Neuronal stem cell (in vitro differentiated cells): Measurements from ENCODE around the gene TTC28.

Experiments
- DNase-seq: peaks from one replicate; pipeline ENCODE4 v3.0.0-alpha.2; 2013; ENCODE audit warnings: low spot score
- H2AFZ ChIP-seq: one replicate; pipeline ENCODE4 v1.6.1; 2013; ENCODE audit warnings: mild to moderate bottlenecking, low read length, inconsistent platforms
- H2AK5ac ChIP-seq: 2 replicates; pipeline ENCODE4 v1.6.1; 2013; ENCODE audit warnings: low read depth, mild to moderate bottlenecking, inconsistent platforms, low read length, moderate library complexity, mixed read lengths
- H2BK120ac ChIP-seq: 2 replicates; pipeline ENCODE4 v1.6.1; 2013; ENCODE audit warnings: low read depth, mild to moderate bottlenecking, inconsistent platforms, low read length, moderate library complexity, mixed read lengths
- H2BK12ac ChIP-seq: one replicate; pipeline ENCODE4 v1.6.1; 2013; ENCODE audit warnings: low read length, inconsistent platforms
- H2BK15ac ChIP-seq: 2 replicates; pipeline ENCODE4 v1.6.1; 2013; ENCODE audit warnings: mild to moderate bottlenecking, low read length, inconsistent platforms, mixed read lengths
- H2BK5ac ChIP-seq: one replicate; pipeline ENCODE4 v1.6.1; 2013; ENCODE audit warnings: inconsistent platforms, mild to moderate bottlenecking, low read length, moderate library complexity
- H3K14ac ChIP-seq: one replicate; pipeline ENCODE4 v1.6.1; 2013; ENCODE audit warnings: low read length, inconsistent platforms
- H3K18ac ChIP-seq: 2 replicates; pipeline ENCODE4 v1.6.1; 2013; ENCODE audit warnings: low read length, inconsistent platforms
- H3K23ac ChIP-seq: 2 replicates; pipeline ENCODE4 v1.6.1; 2013; ENCODE audit warnings: low read depth, mild to moderate bottlenecking, mixed read lengths, low read length, inconsistent platforms; ENCODE audit not compliant: poor library complexity
- H3K27ac ChIP-seq: replicated peaks from 3 replicates; pipeline ENCODE4 v1.5.1; 2013; ENCODE audit warnings: low read length, inconsistent platforms
- H3K27me3 ChIP-seq, 3 experiments: 2 replicates each; pipeline ENCODE4 v1.6.1; 2013; ENCODE audit warnings: low read length in 3 of 3, mild to moderate bottlenecking in 2 of 3, inconsistent platforms in 1 of 3, low read depth in 1 of 3, mixed read lengths in 1 of 3, moderate library complexity in 1 of 3; ENCODE audit not compliant: control insufficient read depth in 3 of 3, insufficient read depth in 3 of 3
- H3K36me3 ChIP-seq, 2 donors: replicated peaks in 1 of 2; 2 replicates each; pipeline ENCODE4 v1.6.1; 2013; ENCODE audit warnings: low read length in 2 of 2; ENCODE audit not compliant: control insufficient read depth in 2 of 2, insufficient read depth in 2 of 2
- H3K4ac ChIP-seq: 2 replicates; pipeline ENCODE4 v1.6.1; 2013; ENCODE audit warnings: inconsistent platforms, mild to moderate bottlenecking, low read length, moderate library complexity
- H3K4me1 ChIP-seq, 2 donors: 1 replicate in 1 of 2; 2 replicates in 1 of 2; pipeline ENCODE4 v1.6.1; 2013; ENCODE audit warnings: low read length in 2 of 2, low read depth in 1 of 2; ENCODE audit not compliant: control insufficient read depth in 2 of 2, insufficient read depth in 1 of 2
- H3K4me2 ChIP-seq: one replicate; pipeline ENCODE4 v1.6.1; 2013; ENCODE audit warnings: mild to moderate bottlenecking, low read length, inconsistent platforms; ENCODE audit not compliant: insufficient read depth, poor library complexity, severe bottlenecking
- H3K4me3 ChIP-seq, 2 donors: 2 replicates each; pipeline ENCODE4 v1.5.1; 2013; ENCODE audit warnings: low read length in 2 of 2, mild to moderate bottlenecking in 2 of 2, inconsistent platforms in 1 of 2, moderate library complexity in 1 of 2
- H3K79me1 ChIP-seq: one replicate; pipeline ENCODE4 v1.6.1; 2013; ENCODE audit warnings: low read depth, mild to moderate bottlenecking, inconsistent platforms, low read length, moderate library complexity
- H3K9ac ChIP-seq: one replicate; pipeline ENCODE4 v1.6.1; 2013; ENCODE audit warnings: mild to moderate bottlenecking, low read depth, low read length, inconsistent platforms; ENCODE audit not compliant: poor library complexity
- H3K9me3 ChIP-seq, 2 donors: replicated peaks in 1 of 2; 2 replicates each; pipeline versions ENCODE3 to v1.6.1; 2013; ENCODE audit warnings: low read length in 2 of 2, mild to moderate bottlenecking in 2 of 2, inconsistent platforms in 1 of 2, low read depth in 1 of 2, mixed read lengths in 1 of 2, moderate library complexity in 1 of 2; ENCODE audit not compliant: control insufficient read depth in 2 of 2, insufficient read depth in 1 of 2
- H4K8ac ChIP-seq: one replicate; pipeline ENCODE4 v1.6.1; 2013; ENCODE audit warnings: low read depth, mild to moderate bottlenecking, inconsistent platforms, low read length, moderate library complexity
- H4K91ac ChIP-seq: one replicate; pipeline ENCODE4 v1.6.1; 2013; ENCODE audit warnings: low read length, low read depth, mild to moderate bottlenecking, inconsistent platforms; ENCODE audit not compliant: poor library complexity
- WGBS, 2 donors: extraction: QIAGEN DNeasy Blood & Tissue Kit; methylation state at CpG; one replicate each; pipeline ENCODE4 v1.1.7; 2013; ENCODE audit warnings: missing lambda C conversion rate in 2 of 2, mixed read lengths in 1 of 2; ENCODE audit not compliant: insufficient read length in 2 of 2, insufficient replicate concordance in 1 of 2; ENCODE audit errors: extremely low coverage in 2 of 2; 5-methylcytosine and 5-hydroxymethylcytosine counted together

TTC28 gene

GRCh38 chr22:28252539-28252938 is 427.1 kb downstream of the TTC28 start:
- no peaks in the 10 kb centered on the region for H3K79me1 ChIP-seq
- H3K23ac ChIP-seq = no peak overlapping the region
- no peak overlapping the region for H3K4ac ChIP-seq
- H3K4me3 ChIP-seq = no peak overlapping the region
- no peak overlapping the region for H3K18ac ChIP-seq
- no peak overlapping the region for H2BK120ac ChIP-seq
- no peak overlapping the region for H3K14ac ChIP-seq
- H4K8ac ChIP-seq = no peak overlapping the region
- H3K4me2 ChIP-seq = no peak overlapping the region
- no peak overlapping the region for H2AK5ac ChIP-seq
- H3K9ac ChIP-seq = no peak overlapping the region
- H3K9me3 ChIP-seq = peaks cover 0 to 11% of the 10 kb centered on the region in 2 donors
- H3K27me3 ChIP-seq = no peaks in the 10 kb centered on the region
- H3K36me3 ChIP-seq = peaks cover 0 to 4% of the 10 kb centered on the region in 2 donors
- H3K27ac ChIP-seq = no peak overlapping the region
- peaks cover 0 to 9% of the 10 kb centered on the region in 2 donors for H3K4me1 ChIP-seq
- no peak overlapping the region for H4K91ac ChIP-seq
- no CpG with 5 or more reads among the region's 2 CpGs for WGBS, 2 donors
- no peak for DNase-seq
- no peak overlapping the region for H2AFZ ChIP-seq
- H2BK5ac ChIP-seq = no peak overlapping the region
- no peak overlapping the region for H2BK15ac ChIP-seq
- H2BK12ac ChIP-seq = no peak overlapping the region

GRCh38 chr22:28250036-28250695 is 429.5 kb downstream of the TTC28 start:
- Histone ChIP-seq H3K4me1 (peaks cover 2 to 12% of the 10 kb centered on the region in 2 donors), H2BK5ac (no peak overlapping the region), H3K14ac (no peak overlapping the region), H3K36me3 (no peaks in the 10 kb centered on the region), H3K9ac (no peak overlapping the region), H4K8ac (no peak overlapping the region), H3K18ac (no peak overlapping the region), H2BK15ac (no peak overlapping the region), H3K9me3 (no peaks in the 10 kb centered on the region), H2BK12ac (no peak overlapping the region), H2AK5ac (no peak overlapping the region), H3K27me3 (no peaks in the 10 kb centered on the region), H2BK120ac (no peak overlapping the region), H3K4ac (no peak overlapping the region), H3K23ac (no peak overlapping the region), H3K4me2 (no peak overlapping the region), H4K91ac (no peak overlapping the region), H2AFZ (no peak overlapping the region), H3K27ac (no peak overlapping the region), H3K4me3 (no peak overlapping the region), H3K79me1 (no peaks in the 10 kb centered on the region)
- WGBS, 2 donors = no CpG with 5 or more reads among the region's 2 CpGs
- DNase-seq = no peak

- H2BK12ac ChIP-seq = no peak overlapping the region
- no peak overlapping the region for H4K8ac ChIP-seq
- no peak overlapping the region for H3K4ac ChIP-seq
- H2AFZ ChIP-seq = no peak overlapping the region
- H3K14ac ChIP-seq = no peak overlapping the region
- no peak overlapping the region for H2BK5ac ChIP-seq
- H3K9ac ChIP-seq = no peak overlapping the region
- H3K23ac ChIP-seq = no peak overlapping the region
- H2BK15ac ChIP-seq = no peak overlapping the region
- WGBS, 2 donors = no CpG with 5 or more reads among the region's 2 CpGs
- no peaks in the 10 kb centered on the region for H3K36me3 ChIP-seq
- H2AK5ac ChIP-seq = no peak overlapping the region
- H3K4me1 ChIP-seq = peaks cover 4 to 15% of the 10 kb centered on the region in 2 donors
- no peaks in the 10 kb centered on the region for H3K9me3 ChIP-seq
- H3K4me2 ChIP-seq = no peak overlapping the region
- no peaks in the 10 kb centered on the region for H3K27me3 ChIP-seq
- peaks cover 2% of the 10 kb centered on the region for H3K79me1 ChIP-seq
- H4K91ac ChIP-seq = no peak overlapping the region
- no peak overlapping the region for H3K27ac ChIP-seq
- DNase-seq = no peak
- H2BK120ac ChIP-seq = no peak overlapping the region
- H3K4me3 ChIP-seq = no peak overlapping the region
- no peak overlapping the region for H3K18ac ChIP-seq
These were observed 430.2 kb downstream of the TTC28 start for GRCh38 chr22:28249402-28249801.

GRCh38 chr22:28247667-28248363 is 431.8 kb downstream of the TTC28 start:
- H3K4me1 ChIP-seq = peaks cover 6 to 18% of the 10 kb centered on the region in 2 donors
- no peak overlapping the region for H2AK5ac ChIP-seq
- no peak overlapping the region for H2BK120ac ChIP-seq
- H2BK15ac ChIP-seq = no peak overlapping the region
- no peak for DNase-seq
- no peak overlapping the region for H2AFZ ChIP-seq
- no peaks in the 10 kb centered on the region for H3K27me3 ChIP-seq
- H2BK12ac ChIP-seq = no peak overlapping the region
- H3K9ac ChIP-seq = no peak overlapping the region
- H3K79me1 ChIP-seq = peaks cover 2% of the 10 kb centered on the region
- no peak overlapping the region for H3K4me3 ChIP-seq
- H4K8ac ChIP-seq = no peak overlapping the region
- H3K4ac ChIP-seq = no peak overlapping the region
- H4K91ac ChIP-seq = no peak overlapping the region
- H3K23ac ChIP-seq = no peak overlapping the region
- no peaks in the 10 kb centered on the region for H3K36me3 ChIP-seq
- no peak overlapping the region for H3K4me2 ChIP-seq
- no peaks in the 10 kb centered on the region for H3K9me3 ChIP-seq
- no peak overlapping the region for H3K27ac ChIP-seq
- no peak overlapping the region for H3K18ac ChIP-seq
- no peak overlapping the region for H3K14ac ChIP-seq
- H2BK5ac ChIP-seq = no peak overlapping the region
